Activated CD4-positive, alpha-beta T cell treated with anti-CD3 and anti-CD28 coated beads, Interleukin-2, amount 50 U/mL, for 16 hours (primary cell): ENCODE measurements around the gene CHCT1.
A peak's percentile ranks its signal among the peaks of the same experiment; 100 is the strongest.
"Not testable (repeated sequence)": the region's sequence is repeated elsewhere in the genome, so short reads cannot be mapped to it uniquely, and the experiment has no call there.

Experiments used
- DNase-seq: peaks from one replicate; pipeline ENCODE4 v3.0.0-alpha.2; 2020

The CHCT1 gene

DNA sequence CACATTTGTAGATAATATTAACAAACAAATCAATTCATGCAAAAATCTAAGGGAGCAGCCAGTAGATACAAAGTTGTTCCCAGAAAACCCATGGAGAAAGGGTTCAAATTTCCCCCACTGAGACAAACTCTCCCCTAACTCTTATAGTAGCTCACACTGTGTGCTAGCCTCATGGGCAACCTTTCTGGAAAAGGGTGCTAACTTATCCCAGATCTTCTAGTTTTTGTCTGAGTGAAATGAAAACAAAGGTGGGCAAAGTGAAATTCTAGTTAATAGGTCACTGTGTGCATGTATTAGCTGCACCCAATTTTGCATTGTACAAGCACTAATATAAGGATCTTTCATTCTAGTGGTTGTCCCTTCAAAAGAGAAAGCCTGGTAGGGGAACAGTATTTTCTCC, 20.5 kb upstream of the CHCT1 start:
- no peak for DNase-seq

DNA sequence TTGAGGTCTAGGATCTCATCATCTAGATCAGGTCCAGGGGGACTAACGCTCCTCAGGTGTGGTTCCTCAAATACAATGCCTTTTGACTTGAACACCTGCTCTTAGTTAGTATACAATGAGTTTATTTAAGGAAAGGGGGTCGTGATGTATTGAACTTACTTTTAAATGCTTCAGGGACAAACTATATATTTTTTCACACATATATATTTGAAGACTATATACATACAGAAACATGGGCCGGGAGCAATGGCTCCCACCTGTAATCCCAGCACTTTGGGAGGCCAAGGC, 18.8 kb upstream of the CHCT1 start:
- no peak for DNase-seq

DNA sequence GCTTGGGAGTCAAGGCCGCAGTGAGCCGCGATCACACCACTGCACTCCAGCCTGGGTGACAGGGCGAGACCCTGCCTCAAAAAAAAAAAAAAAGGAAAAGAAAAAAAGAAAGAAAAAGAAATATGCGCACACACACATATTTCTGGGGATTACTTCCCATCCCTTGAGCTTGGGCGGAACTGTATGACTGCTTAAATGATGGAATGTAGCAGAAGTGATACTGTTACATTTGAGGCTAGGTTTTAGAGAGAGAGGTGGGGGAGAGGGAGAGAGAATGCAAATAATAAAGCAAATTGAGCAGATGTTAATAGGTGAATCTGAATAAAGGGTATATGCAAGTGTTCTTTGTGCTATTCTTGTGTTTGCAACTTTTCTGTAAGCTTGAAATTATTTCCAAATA, 18.3 kb upstream of the CHCT1 start:
- no peak for DNase-seq

DNA sequence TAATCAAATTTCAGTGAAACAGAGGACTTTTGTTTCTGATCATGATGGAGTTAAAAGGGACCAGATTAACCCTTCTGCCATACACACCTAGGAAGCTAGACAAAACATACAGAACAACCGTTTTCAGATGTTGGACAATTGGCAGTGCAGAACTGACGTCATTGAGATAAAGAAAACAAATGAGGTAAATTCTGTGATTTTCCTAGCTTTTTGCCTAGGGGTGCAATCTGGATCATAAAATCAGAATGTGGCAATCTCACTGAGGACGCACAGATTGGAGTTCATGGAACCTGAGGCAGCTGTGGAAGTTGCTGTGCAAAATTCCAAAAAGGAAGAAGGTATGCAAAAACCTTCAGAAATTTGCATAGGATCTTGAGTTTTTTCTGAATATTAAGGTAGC, 15.4 kb upstream of the CHCT1 start:
- no peak for DNase-seq

DNA sequence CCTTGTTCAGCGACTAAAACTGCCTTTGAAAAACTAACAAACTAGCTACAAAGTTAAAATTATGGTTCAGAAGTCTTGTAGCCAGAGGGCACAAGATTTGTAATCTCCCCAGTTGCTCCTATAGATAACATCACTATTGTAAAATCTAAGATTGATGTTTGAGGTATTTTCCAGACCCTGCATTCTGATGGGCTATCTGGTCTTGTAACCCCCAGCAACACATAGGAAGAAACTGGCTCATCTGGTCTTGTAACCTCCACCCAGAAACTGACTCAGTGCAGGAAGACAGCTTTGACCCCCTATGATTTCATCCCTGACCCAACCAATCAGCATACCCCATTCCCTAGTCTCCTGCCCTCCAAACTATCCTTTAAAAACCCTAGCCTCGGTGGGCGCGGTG, 12.3 kb upstream of the CHCT1 start:
- no peak for DNase-seq

DNA sequence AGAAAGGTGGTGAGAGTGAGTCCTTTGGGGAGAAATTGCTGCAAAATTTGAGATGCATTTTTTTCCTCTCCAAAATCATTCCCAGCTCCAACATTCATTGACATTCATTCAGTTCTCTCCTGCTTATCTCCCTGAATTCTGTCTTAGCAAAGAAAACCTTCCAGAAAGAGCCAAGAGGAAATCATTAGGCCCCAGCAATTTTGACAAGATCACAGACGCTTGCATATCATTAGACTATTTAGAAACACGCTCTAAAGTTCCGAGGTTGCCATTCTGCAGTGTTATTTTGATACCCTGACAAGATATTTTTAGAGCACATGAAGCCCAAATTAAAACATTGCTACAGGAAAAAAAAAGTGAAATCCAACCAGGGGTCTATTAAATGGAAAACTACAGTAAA, 9.6 kb upstream of the CHCT1 start:
- DNase-seq, result no peak

DNA sequence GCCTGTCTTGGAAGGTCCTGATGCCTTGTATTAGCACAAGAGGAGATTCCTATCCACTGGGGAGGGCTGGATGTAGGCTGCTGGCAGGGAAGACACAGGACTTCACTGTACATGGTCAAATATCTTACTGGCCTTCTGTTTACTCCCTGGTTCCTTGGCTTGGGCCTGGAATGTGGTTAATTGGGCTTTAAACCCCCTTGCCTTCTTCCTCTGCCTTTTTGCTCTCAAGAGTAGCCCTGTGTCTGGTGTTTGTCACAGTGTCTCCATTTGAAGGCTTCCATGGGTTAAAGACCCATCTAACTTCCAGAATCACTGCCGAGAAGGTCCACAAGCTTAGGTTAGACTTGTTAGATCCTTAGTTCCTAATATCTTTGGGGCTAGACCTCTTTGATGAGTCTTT, 7.1 kb upstream of the CHCT1 start:
- DNase-seq, result no peak

DNA sequence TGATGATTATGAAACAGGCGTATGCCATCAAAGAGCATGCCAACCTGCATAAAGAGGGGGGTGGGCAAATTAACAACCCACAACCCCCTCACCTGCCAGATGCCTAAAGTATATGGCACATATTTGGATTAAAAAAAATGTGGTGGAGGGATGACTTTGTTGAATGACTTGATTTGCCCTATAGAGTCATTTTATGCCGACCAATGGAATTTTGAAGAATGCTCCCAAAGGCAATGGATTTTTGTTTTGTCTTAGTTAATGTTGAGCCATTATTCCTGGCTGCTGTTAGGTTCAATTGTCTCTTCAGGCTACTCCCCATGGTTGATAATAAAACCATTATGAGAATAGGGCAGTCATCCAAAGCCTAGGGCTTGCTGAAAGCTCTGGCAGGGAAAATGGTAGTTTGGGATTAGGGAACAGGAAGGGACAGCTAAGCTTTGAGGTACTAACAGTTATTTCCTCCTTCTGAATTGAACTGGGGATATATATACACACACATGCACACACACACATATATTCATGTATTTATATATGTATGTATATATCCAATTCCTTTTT, 5.8 kb upstream of the CHCT1 start:
- DNase-seq, result no peak

DNA sequence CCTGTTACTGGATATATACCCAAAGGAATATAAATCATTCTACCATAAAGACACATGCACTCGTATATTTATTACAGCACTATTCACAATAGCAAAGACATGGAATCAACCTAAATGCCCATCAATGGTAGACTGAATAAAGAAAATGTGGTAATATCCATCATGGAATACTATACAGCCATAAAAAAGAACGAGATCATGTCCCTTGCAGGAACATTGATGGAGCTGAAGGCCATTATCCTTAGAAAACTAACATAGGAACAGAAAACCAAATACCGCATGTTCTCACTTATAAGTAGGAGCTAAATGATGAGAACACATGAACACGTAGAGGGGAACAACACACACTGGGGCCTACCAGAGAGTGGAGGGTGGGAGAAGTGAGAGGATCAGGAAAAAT, 3.3 kb upstream of the CHCT1 start:
- not testable (repeated sequence) for DNase-seq

DNA sequence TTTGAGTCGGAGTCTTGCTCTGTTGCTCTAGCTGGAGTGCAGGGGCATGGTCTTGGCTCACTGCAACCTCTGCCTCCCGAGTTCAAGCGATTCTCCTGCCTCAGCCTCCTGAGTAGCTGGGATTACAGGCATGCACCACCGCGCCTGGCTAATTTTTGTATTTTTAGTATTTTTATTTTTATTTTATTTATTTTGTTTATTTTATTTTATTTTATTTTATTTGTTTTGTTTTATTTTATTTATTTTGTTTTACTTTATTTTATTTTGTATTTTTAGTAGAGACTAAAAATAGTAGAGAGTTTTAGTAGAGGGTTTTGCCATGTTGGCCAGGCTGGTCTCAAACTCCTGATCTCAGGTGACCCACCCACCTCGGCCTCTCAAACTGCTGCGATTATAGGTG, 2.4 kb upstream of the CHCT1 start:
- DNase-seq, result not testable (repeated sequence)

DNA sequence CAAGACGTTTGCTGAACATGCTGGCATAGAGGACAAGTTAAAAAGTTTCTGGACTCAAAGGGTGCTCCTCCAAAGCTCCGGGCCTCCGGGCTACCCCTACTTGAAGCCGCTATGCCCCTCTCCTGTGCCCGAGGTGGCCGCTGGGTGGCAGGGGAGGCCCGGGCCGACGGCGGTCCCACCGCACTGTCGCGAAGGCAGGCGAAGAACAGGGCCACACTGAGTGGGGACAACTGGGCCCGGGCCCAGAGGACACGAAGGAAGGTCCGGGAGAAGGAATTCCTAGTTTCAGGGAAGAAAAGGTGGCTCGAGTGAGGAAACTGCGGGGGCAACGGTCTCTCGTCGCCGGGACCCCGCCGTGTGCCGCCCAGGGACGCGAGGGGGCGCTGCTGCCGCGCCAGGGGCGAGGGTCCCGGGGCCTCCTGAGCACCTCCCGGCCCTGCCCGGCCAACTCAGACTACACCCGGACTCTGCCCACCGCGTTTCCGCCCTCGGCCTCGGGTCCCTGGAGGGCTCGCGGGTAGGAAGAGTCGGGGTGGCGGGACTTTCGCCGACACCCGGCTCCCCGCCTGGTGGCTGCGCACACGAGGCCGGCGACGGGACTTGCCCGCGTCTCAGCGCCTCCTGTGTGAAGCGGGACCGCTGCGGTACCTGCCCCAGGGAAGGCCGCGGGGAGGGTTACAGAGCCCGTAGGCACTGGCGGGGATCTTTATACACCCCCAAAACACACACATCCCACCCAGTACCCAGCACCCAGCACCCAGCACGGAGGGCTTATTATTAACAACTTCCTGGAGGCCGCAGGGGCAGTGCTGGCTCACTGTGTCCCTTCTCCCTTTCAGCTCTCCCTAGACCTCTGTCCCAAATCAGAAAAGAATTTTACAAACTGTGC, 772 bp upstream of the CHCT1 start:
- DNase-seq, result peak; percentile 80

DNA sequence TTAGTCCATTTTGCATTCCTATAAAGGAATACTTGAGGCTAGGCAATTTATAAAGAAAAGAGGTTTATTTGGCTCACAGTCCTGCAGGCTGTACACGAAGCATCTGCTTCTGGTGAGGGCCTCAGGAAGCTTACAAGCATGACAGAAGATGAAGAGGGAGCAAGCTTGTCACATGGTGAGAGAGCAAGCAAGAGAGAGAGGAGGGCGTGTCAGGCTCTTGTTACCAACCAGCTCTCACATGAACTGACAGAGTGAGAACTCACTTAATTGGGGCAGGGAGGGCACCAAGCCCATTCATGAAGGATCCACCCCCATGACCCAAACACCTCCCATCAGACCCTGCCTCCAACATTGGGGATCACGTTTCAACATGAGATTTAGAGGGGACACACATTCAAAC, 1.6 kb downstream of the CHCT1 start:
- no peak for DNase-seq

DNA sequence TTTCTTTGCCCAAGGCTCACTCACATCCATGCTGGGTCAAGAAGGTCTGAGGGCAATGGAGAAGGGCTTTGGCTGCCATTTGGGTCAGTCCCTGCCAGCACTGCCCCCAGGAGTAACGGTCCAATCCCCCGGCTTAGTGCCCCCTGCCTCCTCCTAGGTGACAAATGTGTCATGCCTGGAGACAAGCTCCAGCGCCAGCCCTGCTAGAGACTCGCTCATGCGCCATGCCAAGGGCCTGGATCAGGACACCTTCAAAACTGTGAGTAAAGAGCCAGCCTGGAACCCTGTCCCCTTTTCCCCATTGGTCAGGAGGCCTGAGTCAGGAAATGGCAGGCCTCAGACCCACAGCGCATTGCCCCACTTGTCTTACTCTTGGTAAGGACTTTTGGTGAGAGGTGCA, 3.3 kb downstream of the CHCT1 start:
- no peak for DNase-seq

DNA sequence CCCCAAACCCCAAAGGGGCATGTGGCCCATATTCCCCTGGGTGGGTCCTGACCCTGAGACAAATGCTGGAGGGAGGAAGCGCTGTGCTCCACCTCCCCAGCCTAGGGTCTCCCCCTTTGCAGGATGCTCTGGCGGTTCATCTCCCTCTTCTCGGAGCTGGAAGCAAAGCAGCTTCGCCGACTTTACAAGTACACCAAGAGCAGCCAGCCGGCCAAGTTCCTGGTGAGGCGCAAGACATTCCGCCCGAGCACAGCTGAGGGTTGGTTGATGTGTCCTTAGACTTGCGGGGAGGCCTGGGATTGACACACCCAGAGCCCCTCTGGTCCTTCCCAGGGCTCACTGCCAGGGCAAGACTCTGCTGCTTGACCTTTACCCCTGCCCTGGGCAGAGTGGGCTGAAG, 4.3 kb downstream of the CHCT1 start:
- no peak for DNase-seq

DNA sequence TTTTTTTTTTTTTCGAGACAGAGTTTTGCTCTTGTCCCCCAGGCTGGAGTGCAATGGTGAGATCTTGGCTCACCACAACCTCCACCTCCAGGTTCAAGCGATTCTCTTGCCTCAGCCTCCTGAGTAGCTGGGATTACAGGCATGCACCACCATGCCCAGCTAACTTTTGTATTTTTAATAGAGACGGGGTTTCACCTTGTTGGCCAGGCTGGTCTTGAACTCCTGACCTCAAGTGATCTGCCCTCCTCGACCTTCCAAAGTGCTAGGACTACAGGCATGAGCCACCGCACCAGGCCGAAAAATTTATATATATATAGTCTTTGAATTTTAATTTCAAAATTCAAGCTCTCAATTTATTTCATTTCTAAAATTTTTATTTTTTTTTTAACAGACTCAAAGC, 6.2 kb downstream of the CHCT1 start:
- not testable (repeated sequence) for DNase-seq

DNA sequence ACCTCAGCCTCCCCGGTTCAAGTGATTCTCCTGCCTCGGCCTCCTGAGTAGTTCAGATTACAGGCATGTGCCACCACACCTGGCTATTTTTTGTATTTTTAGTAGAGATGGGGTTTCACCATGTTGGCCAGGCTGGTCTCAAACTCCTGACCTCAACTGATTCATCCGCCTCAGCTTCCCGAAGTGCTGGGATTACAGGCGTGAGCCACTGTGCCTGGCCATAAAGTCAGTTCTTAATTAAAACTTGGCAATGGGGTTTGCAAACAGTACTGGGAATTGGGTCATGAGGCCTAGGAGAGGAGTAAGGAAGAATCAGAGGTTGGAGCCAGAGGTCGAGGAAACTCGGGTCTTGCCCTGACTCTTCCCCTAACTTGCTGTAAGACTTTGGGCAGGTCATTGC, 8.3 kb downstream of the CHCT1 start:
- DNase-seq, result not testable (repeated sequence)

DNA sequence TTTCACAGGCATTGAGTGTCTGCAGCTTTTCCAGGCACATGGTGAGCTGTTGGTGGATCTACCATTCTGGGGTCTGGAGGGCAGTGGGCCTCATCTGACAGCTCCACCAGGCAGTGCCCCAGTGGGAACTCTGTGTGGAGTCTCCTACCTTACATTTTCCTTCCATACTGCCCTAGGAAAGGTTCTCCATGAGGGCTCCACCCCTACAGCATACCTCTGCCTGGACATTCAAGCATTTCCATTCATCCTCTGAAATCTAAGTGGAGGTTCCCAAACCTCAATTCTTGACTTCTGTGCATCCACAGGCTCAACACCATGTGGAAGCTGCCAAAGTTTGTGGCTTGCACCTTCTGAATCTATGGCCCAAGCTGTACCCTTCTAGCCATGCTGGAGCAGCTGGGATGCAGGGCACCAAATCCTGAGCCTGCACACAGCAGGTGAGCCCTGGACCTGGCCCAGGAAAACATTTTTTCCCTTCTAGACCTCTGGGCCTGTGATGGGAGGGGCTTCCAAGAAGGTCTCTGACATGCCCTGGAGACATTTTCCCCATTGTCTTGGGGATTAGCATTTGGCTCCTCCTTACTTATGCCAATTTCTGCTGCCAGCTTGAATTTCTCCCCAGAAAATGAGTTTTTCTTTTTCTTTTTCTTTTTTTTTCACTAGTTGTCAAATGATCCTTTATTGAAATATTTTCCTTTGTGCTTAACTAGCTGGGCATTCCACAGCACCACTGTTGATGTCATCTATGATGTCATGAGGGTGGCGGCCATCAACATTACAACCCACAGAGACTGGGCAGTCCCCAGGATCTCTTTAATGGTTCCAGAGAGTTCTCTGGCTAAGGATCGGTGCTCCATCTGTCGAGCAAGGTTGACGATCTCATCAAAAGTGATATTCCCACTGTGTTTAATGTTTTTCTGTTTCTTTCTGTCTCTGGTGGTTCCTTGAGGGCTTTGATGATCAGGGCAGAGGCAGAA, 11.0 kb downstream of the CHCT1 start:
- not testable (repeated sequence) for DNase-seq

DNA sequence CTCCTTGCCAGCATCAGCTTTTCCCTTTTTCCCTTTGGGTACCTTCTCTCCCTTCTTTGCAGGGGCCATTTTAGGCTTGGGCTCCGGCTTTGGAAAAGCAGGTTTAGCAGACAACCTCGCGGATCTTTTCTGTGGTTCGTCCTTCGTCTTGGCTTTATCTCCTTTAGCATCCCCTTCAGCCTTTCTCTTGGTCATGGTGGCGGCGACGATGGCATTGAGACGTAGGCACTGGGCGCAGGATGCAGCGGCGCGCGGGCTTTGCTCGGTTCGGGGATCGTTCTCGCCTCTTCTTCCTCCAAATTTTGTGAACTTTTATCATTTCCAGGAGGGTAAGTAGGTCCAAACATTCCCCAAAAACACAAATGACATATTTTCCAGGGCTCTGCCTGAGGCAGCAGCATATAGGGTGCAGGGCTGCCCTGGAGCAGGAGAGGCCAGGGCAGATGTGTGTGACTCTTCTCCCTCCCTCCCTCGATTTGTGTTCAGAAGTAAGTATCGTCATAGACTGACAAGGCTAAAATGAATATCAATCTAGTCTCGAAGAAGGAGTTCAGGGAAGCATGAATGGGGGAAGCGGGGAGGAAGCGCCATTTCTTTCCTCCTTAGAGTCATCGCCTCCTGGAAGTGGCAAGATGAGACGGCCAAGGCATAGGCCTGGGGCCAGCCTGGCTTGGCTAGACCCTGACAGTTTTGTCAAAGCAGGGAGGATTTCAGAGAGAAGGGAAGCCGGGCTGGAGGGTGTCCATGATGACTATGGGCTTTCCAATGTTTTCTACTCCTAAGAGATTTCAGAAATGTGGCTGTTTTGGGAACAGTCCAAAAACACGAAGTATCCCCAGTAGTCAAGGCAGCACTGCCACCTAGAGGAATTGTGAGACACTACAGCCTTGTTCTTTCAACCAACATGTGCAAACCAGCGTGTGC, 13.2 kb downstream of the CHCT1 start:
- DNase-seq, result peak; percentile 74

DNA sequence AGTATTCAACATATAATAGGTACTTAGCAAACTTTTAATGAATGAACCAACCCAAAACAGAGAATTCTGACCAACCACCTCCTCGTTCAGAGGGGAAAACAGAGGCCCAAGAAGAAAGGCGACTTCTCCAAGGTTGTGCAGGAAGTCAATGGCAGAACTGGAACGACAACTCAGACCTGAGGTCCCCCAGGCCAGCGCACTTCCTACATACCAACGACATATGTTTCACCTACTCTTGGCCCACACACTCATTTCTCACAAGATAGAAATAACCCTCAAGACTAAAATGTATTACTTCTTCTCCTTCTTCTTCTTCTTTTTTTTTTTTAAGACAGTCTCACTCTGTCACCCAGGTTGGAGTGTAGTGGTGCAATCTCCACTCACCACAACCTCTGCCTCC, 14.4 kb downstream of the CHCT1 start:
- no peak for DNase-seq

DNA sequence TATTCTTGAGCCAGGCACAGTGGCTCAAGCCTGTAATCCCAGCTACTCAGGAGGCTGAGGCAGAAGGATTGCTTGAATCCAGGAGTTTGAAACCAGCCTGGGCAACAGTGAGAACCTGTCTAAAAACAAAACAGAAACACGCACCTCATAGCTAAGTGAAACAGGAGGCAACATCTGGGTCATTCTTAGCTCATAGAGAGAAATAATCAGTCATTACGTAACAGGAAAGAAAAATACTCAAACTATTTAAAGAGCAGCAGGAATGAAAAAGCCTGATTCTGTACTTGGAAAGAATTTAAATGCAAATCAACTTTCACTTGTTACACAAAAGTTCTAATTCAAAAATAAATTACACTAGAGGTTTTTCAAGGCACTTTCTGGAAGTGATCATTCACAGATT, 17.2 kb downstream of the CHCT1 start:
- peak; percentile 14 for DNase-seq

DNA sequence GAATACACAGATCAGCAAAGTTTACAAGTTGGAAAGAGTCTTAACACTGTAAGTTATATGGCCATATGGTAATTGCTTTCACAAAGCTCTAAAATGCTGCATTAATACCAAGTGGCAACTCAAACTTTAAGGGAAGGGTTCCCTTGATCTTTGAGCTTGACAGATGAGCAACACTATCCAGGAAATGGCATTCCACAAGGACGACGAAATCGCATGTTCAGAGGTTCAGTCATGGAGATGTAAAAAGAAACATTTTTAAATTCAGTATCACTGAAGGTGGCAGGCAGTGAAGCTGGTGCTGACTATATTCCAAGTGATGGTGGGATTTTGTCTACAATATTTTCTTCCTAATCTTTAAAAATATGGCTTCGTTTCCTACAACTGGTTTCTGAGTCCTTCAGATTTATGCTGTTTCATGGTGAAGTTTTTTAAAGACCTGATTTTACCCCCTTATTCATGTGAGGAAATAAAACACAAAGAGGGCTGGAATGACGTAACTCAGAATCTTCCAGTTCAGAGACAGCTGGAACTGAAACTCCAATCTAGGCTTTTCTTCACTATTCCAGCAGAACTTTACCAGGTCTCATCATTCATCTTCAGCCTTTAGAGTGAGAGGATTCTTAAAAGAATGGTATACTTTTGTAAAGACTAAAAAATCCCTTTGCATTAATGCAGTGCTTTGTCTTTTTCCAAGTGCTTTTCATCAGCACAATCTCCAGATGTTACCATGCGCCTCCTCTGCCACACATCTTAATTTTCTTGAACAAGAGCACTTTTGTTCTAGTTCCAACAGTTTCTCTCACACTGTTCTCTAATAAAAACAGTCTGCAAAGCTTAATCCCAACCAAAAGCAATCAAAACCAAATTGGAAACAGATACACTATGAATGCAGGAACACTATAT, 20.2 kb downstream of the CHCT1 start:
- no peak for DNase-seq

DNA sequence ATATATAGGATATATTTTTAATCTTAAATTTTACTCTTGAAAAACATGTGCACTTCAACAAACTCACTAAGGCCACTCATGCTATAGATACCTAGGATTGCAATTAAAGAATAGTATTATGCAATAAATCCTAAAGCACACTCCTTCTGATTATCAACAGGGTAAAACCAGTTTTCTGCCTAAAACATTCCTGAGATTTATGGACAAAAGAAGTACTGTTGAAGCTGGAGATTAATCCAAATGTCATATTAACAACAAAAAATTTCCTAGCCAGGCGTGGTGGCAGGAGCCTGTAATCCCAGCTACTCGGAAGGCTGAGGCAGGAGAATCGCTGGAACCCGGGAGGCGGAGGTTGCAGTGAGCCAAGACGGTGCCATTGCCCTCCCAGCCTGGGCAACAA, 21.4 kb downstream of the CHCT1 start:
- DNase-seq, result no peak
